Smooth muscle cell (in vitro differentiated cells): ENCODE results near the gene PURB. TPM values are rescaled to one million over a fixed set of nuclear protein-coding genes. Genes with fewer than 3 reads are reported as not detected.
A peak's percentile ranks its signal among the peaks of the same experiment; 100 is the strongest.

Source experiments
- DNase-seq: peaks from one replicate; lab custom pipeline; 2025; ENCODE audit not compliant: unreplicated experiment; lab: John Stamatoyannopoulos, UW
- H2AFZ ChIP-seq: fragments of 200-600 bp; sonication (generic); 2 replicates; pipeline ENCODE4 v1.6.0; 2016; ENCODE audit warnings: antibody characterized with exemption, low read depth, mild to moderate bottlenecking
- H3F3A ChIP-seq: fragments of 200-600 bp; sonication (generic); 2 replicates; pipeline ENCODE4 v1.6.0; 2017; ENCODE audit warnings: antibody characterized with exemption, low read depth
- H3K27ac ChIP-seq: fragments of 200-600 bp; sonication (generic); 2 replicates; pipeline ENCODE4 v1.5.1; 2016; ENCODE audit warnings: low read depth, mild to moderate bottlenecking
- H3K27me3 ChIP-seq: fragments of 200-600 bp; sonication (generic); 2 replicates; pipeline ENCODE4 v1.6.1; 2016; ENCODE audit warnings: low read depth, mild to moderate bottlenecking
- H3K36me3 ChIP-seq: fragments of 200-600 bp; sonication (generic); 2 replicates; pipeline ENCODE4 v1.5.1; 2016; ENCODE audit warnings: low read depth
- H3K4me1 ChIP-seq: fragments of 200-600 bp; sonication (generic); 2 replicates; pipeline ENCODE4 v1.5.1; 2016; ENCODE audit warnings: low read depth
- H3K4me2 ChIP-seq: fragments of 200-600 bp; sonication (generic); 2 replicates; pipeline ENCODE4 v1.6.0; 2016; ENCODE audit warnings: mild to moderate bottlenecking
- H3K4me3 ChIP-seq: fragments of 200-600 bp; sonication (generic); 2 replicates; pipeline ENCODE4 v1.5.1; 2016; ENCODE audit warnings: mild to moderate bottlenecking
- H3K79me2 ChIP-seq: fragments of 200-600 bp; sonication (generic); 2 replicates; pipeline ENCODE4 v1.6.0; 2016; ENCODE audit warnings: low read depth, mild to moderate bottlenecking
- H3K9ac ChIP-seq: fragments of 200-600 bp; sonication (generic); 2 replicates; pipeline ENCODE4 v1.6.0; 2016; ENCODE audit warnings: low read depth
- H3K9me3 ChIP-seq: fragments of 200-600 bp; sonication (generic); replicated peaks from 2 replicates; pipeline ENCODE4 v1.5.1; 2016; ENCODE audit warnings: low read depth
- H4K20me1 ChIP-seq: fragments of 200-600 bp; sonication (generic); 2 replicates; pipeline ENCODE4 v1.6.0; 2016; ENCODE audit warnings: low read depth
- WGBS: methylation state at CpG from one replicate; pipeline ENCODE4 v1.1.7; 2016; ENCODE audit warnings: low lambda C conversion rate; 5-methylcytosine and 5-hydroxymethylcytosine counted together
- polyA plus RNA-seq: library from polyadenylated mRNA; unstranded; fragments of >200 nt; fragmentation: Nextera tagmentation; extraction: Ambion mirVana; gene quantifications from 2 replicates; pipeline ENCODE4 v1.2.1, GENCODE V29; 2016
- total RNA-seq: library from RNA; depleted of rRNA; stranded (reverse); fragments of >200 nt; gene quantifications from 2 replicates; pipeline ENCODE4 v1.2.3, GENCODE V29; 2014
- TF ChIP-seq, protein P1 (sequence below): fragments of 200-600 bp; sonication (generic); IDR thresholded peaks from 2 replicates; pipeline ENCODE4 v1.5.1; 2017; ENCODE audit warnings: borderline replicate concordance, mild to moderate bottlenecking, antibody characterized with exemption; ENCODE audit not compliant: insufficient read depth, poor library complexity, severe bottlenecking

The PURB gene
- total and polyA plus RNA-seq, 2 experiments from 2014 or later, result 2.3 to 24.3 TPM

DNA sequence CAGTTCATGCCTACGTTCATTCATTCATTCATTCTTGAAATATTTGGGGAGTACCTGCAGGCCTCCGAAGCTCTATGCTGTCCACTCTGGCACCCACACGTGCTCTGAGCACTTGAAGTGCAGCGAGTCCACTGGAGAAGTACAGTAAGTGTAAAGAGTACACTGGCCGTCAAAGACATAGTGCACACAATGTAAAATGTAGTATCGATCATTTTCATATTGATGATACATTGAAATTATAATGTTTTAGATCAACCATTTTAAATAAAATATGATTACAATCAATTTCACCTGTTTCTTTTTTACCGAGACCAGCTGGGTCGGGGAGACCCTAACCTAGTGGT is 37.0 kb upstream of the PURB start:
- Histone ChIP-seq H3K27me3 (no peaks in the 10 kb centered on the region), H3K9me3 (no peaks in the 10 kb centered on the region), H3K9ac (no peak overlapping the region), H3K36me3 (no peaks in the 10 kb centered on the region), H3K4me1 (no peaks in the 10 kb centered on the region), H2AFZ (no peak overlapping the region), H3K27ac (no peak overlapping the region), H3K79me2 (no peaks in the 10 kb centered on the region), H3K4me2 (no peak overlapping the region), H3F3A (no peaks in the 10 kb centered on the region), H4K20me1 (no peaks in the 10 kb centered on the region), H3K4me3 (no peak overlapping the region)
- DNase-seq, result no peak
- TF ChIP-seq, protein P1, sequence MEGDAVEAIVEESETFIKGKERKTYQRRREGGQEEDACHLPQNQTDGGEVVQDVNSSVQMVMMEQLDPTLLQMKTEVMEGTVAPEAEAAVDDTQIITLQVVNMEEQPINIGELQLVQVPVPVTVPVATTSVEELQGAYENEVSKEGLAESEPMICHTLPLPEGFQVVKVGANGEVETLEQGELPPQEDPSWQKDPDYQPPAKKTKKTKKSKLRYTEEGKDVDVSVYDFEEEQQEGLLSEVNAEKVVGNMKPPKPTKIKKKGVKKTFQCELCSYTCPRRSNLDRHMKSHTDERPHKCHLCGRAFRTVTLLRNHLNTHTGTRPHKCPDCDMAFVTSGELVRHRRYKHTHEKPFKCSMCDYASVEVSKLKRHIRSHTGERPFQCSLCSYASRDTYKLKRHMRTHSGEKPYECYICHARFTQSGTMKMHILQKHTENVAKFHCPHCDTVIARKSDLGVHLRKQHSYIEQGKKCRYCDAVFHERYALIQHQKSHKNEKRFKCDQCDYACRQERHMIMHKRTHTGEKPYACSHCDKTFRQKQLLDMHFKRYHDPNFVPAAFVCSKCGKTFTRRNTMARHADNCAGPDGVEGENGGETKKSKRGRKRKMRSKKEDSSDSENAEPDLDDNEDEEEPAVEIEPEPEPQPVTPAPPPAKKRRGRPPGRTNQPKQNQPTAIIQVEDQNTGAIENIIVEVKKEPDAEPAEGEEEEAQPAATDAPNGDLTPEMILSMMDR, result no peak
- 77% methylated on average over 8 of the region's 8 CpGs for WGBS

DNA sequence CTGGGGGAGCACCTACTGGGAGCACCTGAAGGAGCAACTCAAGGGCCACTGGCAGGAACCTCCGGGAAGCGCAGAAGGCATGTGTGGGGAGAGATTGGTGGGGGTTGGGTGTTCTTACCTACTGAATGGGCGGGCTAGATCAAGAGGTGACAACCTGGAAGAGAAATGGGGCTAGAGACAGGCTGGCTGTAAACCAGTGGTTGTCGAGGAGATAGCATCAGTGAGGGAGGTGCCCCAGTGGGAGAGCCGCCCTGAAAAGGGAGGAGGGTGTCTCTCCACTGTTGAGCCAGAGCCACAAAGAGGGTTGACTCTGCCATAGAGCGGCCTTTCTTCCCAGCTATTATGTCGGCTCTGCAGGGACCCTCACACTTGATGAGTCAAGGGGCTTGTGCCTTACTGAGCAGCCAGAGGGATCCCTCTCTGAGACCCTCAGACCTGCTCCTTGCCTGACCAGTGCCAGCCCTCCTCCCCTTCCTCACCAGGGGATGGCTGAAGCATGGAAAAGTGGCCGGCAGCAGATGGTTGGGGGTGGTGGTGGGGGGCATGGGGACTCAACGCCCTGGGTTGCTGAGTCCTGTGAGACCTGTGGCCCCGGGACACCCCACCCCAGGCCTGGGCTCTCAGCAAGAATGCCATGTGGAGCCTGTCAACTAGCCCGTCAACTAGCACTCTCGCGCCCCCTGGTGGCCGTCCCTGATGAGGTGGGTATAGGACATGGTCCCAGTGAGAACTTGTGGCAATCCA is 36.4 kb upstream of the PURB start:
- Histone ChIP-seq H3K4me2 (no peak overlapping the region), H3K9ac (no peak overlapping the region), H3K79me2 (no peaks in the 10 kb centered on the region), H3K9me3 (no peaks in the 10 kb centered on the region), H3K36me3 (no peaks in the 10 kb centered on the region), H2AFZ (no peak overlapping the region), H4K20me1 (no peaks in the 10 kb centered on the region), H3K4me3 (no peak overlapping the region), H3K4me1 (no peaks in the 10 kb centered on the region), H3F3A (no peaks in the 10 kb centered on the region), H3K27ac (no peak overlapping the region), H3K27me3 (no peaks in the 10 kb centered on the region)
- 54% methylated on average over 12 of the region's 14 CpGs for WGBS
- DNase-seq, result peak; percentile 44
- TF ChIP-seq, protein P1, result peak; percentile 74

DNA sequence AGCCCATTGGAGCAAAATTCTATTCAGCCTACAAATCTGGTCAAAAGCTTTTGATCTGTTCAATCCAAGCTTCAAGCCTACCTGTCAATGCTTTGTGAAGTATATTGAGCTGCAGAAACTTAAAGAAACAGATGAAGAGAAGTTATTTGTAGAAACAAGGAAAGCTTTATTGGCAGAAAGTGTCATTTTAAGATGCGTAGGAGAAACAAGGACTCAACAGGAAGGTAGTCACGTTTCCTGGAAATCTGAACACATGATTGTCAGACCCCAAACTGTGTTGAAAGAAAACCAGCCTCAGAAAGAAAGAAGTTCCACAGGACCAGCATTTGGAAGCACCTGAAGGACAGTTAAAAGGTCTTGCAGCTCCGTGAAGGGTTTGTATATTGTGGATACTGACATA is 34.8 kb upstream of the PURB start:
- H3K27ac ChIP-seq, result no peak overlapping the region
- H4K20me1 ChIP-seq, result no peaks in the 10 kb centered on the region
- H3K4me3 ChIP-seq, result no peak overlapping the region
- no peaks in the 10 kb centered on the region for H3F3A ChIP-seq
- TF ChIP-seq, protein P1, result no peak
- H2AFZ ChIP-seq, result no peak overlapping the region
- no peaks in the 10 kb centered on the region for H3K79me2 ChIP-seq
- no peaks in the 10 kb centered on the region for H3K4me1 ChIP-seq
- 85% methylated on average over 3 of the region's 3 CpGs for WGBS
- H3K4me2 ChIP-seq, result no peak overlapping the region
- H3K36me3 ChIP-seq, result no peaks in the 10 kb centered on the region
- no peak overlapping the region for H3K9ac ChIP-seq
- H3K9me3 ChIP-seq, result no peaks in the 10 kb centered on the region
- no peaks in the 10 kb centered on the region for H3K27me3 ChIP-seq
- DNase-seq, result no peak

DNA sequence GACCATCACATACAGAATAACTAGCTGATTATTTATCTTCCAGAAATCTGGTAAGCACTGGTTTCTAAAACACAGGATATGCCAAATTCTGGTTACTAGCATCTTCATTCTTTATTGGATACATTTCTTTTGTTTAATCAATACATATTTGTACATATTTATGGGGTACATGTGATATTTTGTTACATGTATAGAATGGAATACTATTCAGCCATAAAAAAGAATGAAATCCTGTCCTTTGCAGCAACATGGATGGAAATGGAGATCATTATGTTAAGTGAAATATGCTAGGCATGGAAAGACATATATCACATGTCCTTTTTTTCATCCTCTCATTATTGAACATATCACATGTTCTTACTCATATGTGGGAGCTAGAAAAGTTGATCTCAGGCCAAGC is 32.7 kb upstream of the PURB start:
- no peak overlapping the region for H3K4me2 ChIP-seq
- H2AFZ ChIP-seq, result no peak overlapping the region
- H3K9ac ChIP-seq, result no peak overlapping the region
- no peaks in the 10 kb centered on the region for H4K20me1 ChIP-seq
- no peak for DNase-seq
- H3K4me3 ChIP-seq, result no peak overlapping the region
- no peaks in the 10 kb centered on the region for H3K4me1 ChIP-seq
- no peaks in the 10 kb centered on the region for H3K36me3 ChIP-seq
- TF ChIP-seq, protein P1, result no peak
- H3K9me3 ChIP-seq, result no peaks in the 10 kb centered on the region
- H3K27me3 ChIP-seq, result no peaks in the 10 kb centered on the region
- no peaks in the 10 kb centered on the region for H3F3A ChIP-seq
- H3K27ac ChIP-seq, result no peak overlapping the region
- no peaks in the 10 kb centered on the region for H3K79me2 ChIP-seq
